ENCODE data around the gene MCC.

DNA sequence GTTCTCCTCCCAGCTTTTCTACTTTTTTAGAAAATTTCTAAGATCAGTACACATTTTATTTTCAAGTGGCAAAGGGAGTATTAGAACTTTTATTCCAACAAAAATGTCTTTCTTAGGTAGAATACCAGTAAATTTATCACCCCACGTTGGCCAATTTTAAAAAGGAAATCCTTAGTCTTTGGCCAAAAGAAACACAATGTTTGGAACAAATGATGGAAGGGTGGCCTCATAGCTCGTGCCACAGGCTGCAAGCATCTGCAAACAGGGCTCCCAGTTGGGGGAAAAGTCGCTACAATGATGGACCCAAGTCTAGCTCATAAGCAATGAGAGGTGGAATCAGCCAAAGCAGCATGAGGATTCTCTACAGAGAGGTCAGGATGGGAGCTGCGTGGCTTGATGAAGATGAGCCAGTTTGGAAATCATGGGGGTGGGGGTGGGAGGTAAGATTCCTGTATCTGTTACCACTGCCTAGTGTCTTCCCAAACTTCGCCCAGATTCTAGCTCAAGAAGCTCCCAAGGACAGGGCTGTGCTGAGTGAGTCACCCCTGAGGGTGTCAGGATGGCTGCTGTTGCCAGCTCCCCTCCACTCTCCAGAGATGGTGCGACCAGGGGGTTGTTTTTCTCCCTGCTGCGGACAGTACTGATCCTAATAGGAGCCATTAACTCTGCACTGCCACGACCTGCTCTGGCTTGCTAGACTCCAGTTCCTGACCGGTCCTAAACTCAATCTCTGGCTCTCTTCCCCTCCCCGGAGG lies 436.0 kb downstream of the MCC start:
- TF ChIP-seq POLR2A (IDR thresholded peaks at IDR 0.05): no peak
- TF ChIP-seq, protein P1, sequence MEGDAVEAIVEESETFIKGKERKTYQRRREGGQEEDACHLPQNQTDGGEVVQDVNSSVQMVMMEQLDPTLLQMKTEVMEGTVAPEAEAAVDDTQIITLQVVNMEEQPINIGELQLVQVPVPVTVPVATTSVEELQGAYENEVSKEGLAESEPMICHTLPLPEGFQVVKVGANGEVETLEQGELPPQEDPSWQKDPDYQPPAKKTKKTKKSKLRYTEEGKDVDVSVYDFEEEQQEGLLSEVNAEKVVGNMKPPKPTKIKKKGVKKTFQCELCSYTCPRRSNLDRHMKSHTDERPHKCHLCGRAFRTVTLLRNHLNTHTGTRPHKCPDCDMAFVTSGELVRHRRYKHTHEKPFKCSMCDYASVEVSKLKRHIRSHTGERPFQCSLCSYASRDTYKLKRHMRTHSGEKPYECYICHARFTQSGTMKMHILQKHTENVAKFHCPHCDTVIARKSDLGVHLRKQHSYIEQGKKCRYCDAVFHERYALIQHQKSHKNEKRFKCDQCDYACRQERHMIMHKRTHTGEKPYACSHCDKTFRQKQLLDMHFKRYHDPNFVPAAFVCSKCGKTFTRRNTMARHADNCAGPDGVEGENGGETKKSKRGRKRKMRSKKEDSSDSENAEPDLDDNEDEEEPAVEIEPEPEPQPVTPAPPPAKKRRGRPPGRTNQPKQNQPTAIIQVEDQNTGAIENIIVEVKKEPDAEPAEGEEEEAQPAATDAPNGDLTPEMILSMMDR (IDR thresholded peaks at IDR 0.05): no peak
- TF ChIP-seq POLR2AphosphoS5 (IDR thresholded peaks at IDR 0.05): no peak
- no peak for TF ChIP-seq EP300 (IDR thresholded peaks at IDR 0.05)

Measured in upper lobe of left lung (tissue), 4 donors.